Effector memory CD4-positive, alpha-beta T cell (primary cell): ENCODE measurements around the gene NRM.
A peak's percentile ranks its signal among the peaks of the same experiment; 100 is the strongest.
"Not testable (repeated sequence)": the region's sequence is repeated elsewhere in the genome, so short reads cannot be mapped to it uniquely, and the experiment has no call there.

ENCODE experiments used
- DNase-seq, 3 donors: peaks; one replicate each; pipeline ENCODE4 v3.0.0-alpha.2; 2020
- H3K27ac ChIP-seq: 2 replicates; pipeline ENCODE4 v1.7.0; 2013; ENCODE audit warnings: mild to moderate bottlenecking, low read length, moderate library complexity; ENCODE audit not compliant: insufficient read depth, poor library complexity, severe bottlenecking
- H3K27me3 ChIP-seq: replicated peaks from 2 replicates; pipeline ENCODE4 v1.7.0; 2013; ENCODE audit warnings: mild to moderate bottlenecking, low read length; ENCODE audit not compliant: insufficient read depth, control insufficient read depth, poor library complexity, severe bottlenecking
- H3K36me3 ChIP-seq: 2 replicates; pipeline ENCODE4 v1.7.0; 2013; ENCODE audit warnings: mild to moderate bottlenecking, low read length, moderate library complexity; ENCODE audit not compliant: control insufficient read depth, insufficient read depth
- H3K4me1 ChIP-seq: 2 replicates; pipeline ENCODE4 v1.7.0; 2013; ENCODE audit warnings: low read length, mild to moderate bottlenecking; ENCODE audit not compliant: control insufficient read depth, insufficient read depth, poor library complexity, severe bottlenecking
- H3K4me3 ChIP-seq: 2 replicates; pipeline ENCODE4 v1.7.0; 2013; ENCODE audit warnings: low read length, low read depth, mild to moderate bottlenecking; ENCODE audit not compliant: insufficient read depth, poor library complexity, severe bottlenecking
- H3K9me3 ChIP-seq: 2 replicates; pipeline ENCODE4 v1.7.0; 2013; ENCODE audit warnings: mild to moderate bottlenecking, low read length, moderate library complexity; ENCODE audit not compliant: control insufficient read depth

The NRM gene

GRCh38 chr6:30725713-30726505 lies 35.1 kb upstream of the NRM start:
- H3K4me1 ChIP-seq: peaks cover 22% of the 10 kb centered on the region
- H3K27me3 ChIP-seq: no peaks in the 10 kb centered on the region
- no peak for DNase-seq
- H3K36me3 ChIP-seq: peaks cover 58% of the 10 kb centered on the region
- peak overlapping the region; percentile 34 for H3K27ac ChIP-seq
- no peaks in the 10 kb centered on the region for H3K9me3 ChIP-seq
- no peak overlapping the region for H3K4me3 ChIP-seq

DNA sequence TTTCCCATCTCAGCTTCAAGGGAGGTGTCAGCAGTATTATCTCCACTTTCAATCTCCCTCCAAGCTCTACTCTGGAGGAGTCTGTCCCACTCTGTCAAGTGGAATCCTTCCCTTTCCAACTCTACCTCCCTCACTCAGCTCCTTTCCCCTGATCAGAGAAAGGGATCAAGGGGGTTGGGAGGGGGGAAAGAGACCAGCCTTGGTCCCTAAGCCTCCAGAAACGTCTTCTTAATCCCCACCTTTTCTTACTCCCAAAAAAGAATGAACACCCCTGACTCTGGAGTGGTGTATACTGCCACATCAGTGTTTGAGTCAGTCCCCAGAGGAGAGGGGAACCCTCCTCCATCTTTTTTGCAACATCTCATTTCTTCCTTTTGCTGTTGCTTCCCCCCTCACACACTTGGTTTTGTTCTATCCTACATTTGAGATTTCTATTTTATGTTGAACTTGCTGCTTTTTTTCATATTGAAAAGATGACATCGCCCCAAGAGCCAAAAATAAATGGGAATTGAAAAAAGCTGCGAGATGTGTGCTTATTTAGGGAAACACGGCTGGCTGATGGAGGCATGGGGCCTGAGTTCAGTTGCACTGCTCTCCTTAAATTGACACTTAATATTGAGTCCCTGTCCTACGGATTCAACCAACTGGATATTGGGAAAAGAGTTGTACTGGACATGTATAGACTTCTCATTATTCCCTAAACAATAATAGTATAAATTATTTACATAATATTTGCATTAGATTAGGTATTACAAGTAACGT lies 34.3 kb upstream of the NRM start:
- Histone ChIP-seq H3K36me3 (peaks cover 58% of the 10 kb centered on the region), H3K9me3 (no peaks in the 10 kb centered on the region), H3K4me1 (peaks cover 14% of the 10 kb centered on the region), H3K4me3 (no peak overlapping the region), H3K27ac (peak overlapping the region; percentile 8), H3K27me3 (no peaks in the 10 kb centered on the region)
- DNase-seq: no peak

DNA sequence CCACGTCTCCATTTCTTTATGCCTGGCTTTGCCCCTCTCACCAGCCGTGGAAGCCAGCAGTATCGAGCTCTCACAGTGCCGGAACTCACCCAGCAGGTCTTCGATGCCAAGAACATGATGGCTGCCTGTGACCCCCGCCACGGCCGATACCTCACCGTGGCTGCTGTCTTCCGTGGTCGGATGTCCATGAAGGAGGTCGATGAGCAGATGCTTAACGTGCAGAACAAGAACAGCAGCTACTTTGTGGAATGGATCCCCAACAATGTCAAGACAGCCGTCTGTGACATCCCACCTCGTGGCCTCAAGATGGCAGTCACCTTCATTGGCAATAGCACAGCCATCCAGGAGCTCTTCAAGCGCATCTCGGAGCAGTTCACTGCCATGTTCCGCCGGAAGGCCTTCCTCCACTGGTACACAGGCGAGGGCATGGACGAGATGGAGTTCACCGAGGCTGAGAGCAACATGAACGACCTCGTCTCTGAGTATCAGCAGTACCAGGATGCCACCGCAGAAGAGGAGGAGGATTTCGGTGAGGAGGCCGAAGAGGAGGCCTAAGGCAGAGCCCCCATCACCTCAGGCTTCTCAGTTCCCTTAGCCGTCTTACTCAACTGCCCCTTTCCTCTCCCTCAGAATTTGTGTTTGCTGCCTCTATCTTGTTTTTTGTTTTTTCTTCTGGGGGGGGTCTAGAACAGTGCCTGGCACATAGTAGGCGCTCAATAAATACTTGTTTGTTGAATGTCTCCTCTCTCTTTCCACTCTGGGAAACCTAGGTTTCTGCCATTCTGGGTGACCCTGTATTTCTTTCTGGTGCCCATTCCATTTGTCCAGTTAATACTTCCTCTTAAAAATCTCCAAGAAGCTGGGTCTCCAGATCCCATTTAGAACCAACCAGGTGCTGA lies 33.3 kb upstream of the NRM start:
- not testable (repeated sequence) for H3K9me3 ChIP-seq, H3K27me3 ChIP-seq, H3K27ac ChIP-seq, H3K4me3 ChIP-seq, DNase-seq
- peaks cover 14% of the 10 kb centered on the region for H3K4me1 ChIP-seq
- H3K36me3 ChIP-seq: peaks cover 48% of the 10 kb centered on the region

GRCh38 chr6:30723159-30723842 lies 32.5 kb upstream of the NRM start:
- DNase-seq, H3K27me3 ChIP-seq, H3K4me3 ChIP-seq, H3K9me3 ChIP-seq: not testable (repeated sequence)
- peaks cover 48% of the 10 kb centered on the region for H3K36me3 ChIP-seq
- H3K4me1 ChIP-seq: peaks cover 14% of the 10 kb centered on the region
- H3K27ac ChIP-seq: peak overlapping the region; percentile 77

GRCh38 chr6:30722280-30723112 lies 31.7 kb upstream of the NRM start:
- H3K27ac ChIP-seq: peak overlapping the region; percentile 77
- H3K4me1 ChIP-seq: peaks cover 17% of the 10 kb centered on the region
- peaks cover 40% of the 10 kb centered on the region for H3K36me3 ChIP-seq

DNA sequence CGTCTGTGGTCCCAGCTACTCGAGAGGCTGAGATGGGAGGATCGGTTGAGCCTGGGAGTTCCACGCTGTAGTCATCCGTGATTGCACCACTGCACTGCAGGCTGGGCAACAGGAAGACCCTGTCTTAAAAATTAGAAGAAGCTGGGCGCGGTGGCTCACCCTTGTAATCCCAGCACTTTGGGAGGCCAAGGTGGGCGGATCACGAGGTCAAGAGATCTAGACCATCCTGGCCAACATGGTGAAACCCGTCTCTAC lies 31.2 kb upstream of the NRM start:
- not testable (repeated sequence) for DNase-seq, H3K27me3 ChIP-seq, H3K9me3 ChIP-seq
- Histone ChIP-seq H3K27ac (peak overlapping the region; percentile 77), H3K36me3 (peaks cover 36% of the 10 kb centered on the region), H3K4me1 (peaks cover 17% of the 10 kb centered on the region), H3K4me3 (peak overlapping the region; percentile 54)

More at GRCh38 chr6:30722280-30723112, 31.7 kb upstream of the NRM start:
- Histone ChIP-seq H3K9me3 (no peaks in the 10 kb centered on the region), H3K4me3 (peak overlapping the region; percentile 54), H3K27me3 (no peaks in the 10 kb centered on the region)
- peak; percentile 70 to 80 (median 77) for DNase-seq

DNA sequence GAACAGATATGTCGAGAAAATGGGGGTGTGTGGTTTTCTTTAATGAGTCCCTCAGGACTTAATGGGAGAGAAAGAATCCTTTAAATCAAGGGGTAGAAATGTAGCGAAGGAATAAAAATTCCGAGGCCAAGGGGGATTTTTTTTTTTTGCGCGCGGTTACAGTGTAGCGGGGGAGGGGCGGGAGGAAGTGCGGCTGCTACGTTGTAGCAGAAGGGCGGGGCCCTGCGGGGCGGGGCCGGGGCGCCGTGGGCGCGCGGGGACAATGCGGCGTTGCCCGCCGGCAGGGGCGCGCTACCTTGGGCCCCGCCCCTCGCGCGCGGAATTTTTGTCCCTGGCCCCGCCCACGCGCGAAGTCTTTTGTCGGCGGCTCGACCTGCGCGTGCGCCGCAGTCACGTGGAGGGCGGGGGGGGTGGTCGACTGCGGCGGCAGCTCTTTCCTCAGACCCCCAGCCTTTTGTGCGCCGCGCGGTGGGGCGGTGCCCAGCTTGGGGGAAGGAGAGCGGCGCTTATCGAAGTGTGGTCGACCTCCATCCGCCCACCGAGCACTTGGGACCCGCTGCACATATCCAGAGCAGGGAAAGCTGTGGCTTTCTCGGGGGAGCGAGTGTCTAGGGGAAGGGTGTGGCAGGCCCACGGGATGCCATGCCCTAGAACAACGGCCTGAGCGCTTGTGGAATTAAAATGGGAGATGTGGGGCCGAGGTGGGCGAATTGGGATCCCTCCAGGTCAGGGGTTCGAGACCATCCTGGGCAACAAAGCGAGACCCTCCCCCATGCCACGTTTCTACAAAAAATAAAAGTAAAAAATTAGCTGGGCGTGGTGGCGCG lies 30.6 kb upstream of the NRM start:
- H3K4me3 ChIP-seq: peak overlapping the region; percentile 63
- H3K36me3 ChIP-seq: peaks cover 33% of the 10 kb centered on the region
- no peaks in the 10 kb centered on the region for H3K9me3 ChIP-seq
- DNase-seq: peak; percentile 88 to 94 (median 91)
- H3K27me3 ChIP-seq: no peaks in the 10 kb centered on the region
- H3K27ac ChIP-seq: peak overlapping the region; percentile 85
- peaks cover 17% of the 10 kb centered on the region for H3K4me1 ChIP-seq

- H3K4me1 ChIP-seq: peaks cover 17% of the 10 kb centered on the region
- no peaks in the 10 kb centered on the region for H3K27me3 ChIP-seq
- H3K4me3 ChIP-seq: peak overlapping the region; percentile 63
- H3K27ac ChIP-seq: peak overlapping the region; percentile 85
- no peaks in the 10 kb centered on the region for H3K9me3 ChIP-seq
- peak in 1 of 3 donors; percentile 24 for DNase-seq
- peaks cover 29% of the 10 kb centered on the region for H3K36me3 ChIP-seq
These were observed 30.0 kb upstream of the NRM start for GRCh38 chr6:30720738-30721197.
